ENCODE data around the gene EDNRB.
"Not testable (repeated sequence)": the region's sequence is repeated elsewhere in the genome, so short reads cannot be mapped to it uniquely, and the experiment has no call there.

Gene EDNRB

DNA sequence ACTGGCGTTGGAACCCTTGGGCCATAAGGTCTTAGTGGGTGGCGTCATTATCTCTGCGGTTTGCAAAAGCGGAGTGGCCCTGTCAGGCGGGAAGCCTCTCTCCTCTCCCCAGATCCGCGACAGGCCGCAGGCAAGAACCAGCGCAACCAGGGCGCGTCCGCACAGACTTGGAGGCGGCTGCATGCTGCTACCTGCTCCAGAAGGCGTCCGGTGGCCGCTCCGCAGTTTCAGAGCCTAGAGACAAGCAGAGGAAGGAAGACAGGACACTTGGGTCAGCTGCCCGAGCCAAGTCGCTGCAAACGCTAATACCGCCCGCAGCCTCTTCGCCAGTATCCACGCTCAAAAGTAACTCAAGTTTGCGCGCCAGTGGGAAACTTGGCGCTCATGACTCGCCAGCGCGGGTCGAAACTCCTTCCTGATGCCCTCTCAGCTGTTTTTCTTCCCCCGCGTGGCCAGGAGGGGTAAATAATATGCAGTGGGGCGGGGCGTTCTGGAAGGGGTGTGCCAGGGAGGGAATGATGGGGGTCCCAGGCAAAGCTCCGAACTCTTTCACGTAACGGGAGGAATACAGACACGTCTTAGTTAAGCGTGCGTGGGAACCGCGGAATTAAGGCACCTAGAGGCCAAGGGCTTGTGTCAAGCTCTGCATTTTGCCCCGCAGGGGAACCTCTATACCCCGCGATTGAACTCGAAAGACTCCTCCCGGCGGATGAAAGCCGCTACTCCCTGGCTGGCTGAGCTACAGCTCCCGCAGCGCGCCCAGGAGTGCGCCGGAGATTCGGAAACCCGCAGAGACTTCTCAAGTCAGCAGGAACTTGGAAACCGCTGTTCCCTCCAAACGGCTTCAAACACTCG is at the start of gene EDNRB:
Gene EDNRB (minus strand): TSS at position 441 of the 855 bp plus-strand sequence. CDS start 258 bp downstream, at position 183.
- peak; percentile 58 for DNase-seq

- no peak for DNase-seq
These were observed 48.0 kb upstream of the EDNRB start for GRCh38 chr13:77966671-77967070.

DNA sequence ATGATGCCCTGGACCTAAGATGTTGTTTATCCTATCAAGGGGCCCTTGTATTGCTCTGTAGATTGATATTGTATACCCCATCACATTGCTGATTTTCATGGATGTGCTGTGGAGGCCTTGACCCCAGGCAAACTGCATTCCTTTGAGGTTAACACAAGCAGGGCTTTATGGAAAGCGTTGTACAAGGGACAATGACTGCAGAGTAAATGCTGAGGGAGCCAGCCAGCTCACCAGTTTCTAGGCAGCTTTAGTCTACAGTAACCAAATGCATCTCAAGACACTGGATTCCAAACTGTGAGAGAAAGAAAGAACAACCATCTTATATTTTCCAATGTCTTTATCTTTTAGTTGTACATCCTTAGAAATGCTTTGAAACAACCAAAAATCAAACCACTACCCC is 34.1 kb upstream of the EDNRB start:
- no peak for DNase-seq

- DNase-seq = no peak
These were observed 33.6 kb upstream of the EDNRB start for GRCh38 chr13:77952276-77952675.

GRCh38 chr13:77946522-77946921 is 27.9 kb upstream of the EDNRB start:
- no peak for DNase-seq

- not testable (repeated sequence) for DNase-seq
These were observed 16.4 kb upstream of the EDNRB start for GRCh38 chr13:77935063-77935462.

- no peak for DNase-seq
These were observed 11.8 kb upstream of the EDNRB start for GRCh38 chr13:77930430-77930829.

- no peak for DNase-seq
These were observed 10.3 kb upstream of the EDNRB start for GRCh38 chr13:77928909-77929308.

- no peak for DNase-seq
These were observed 7.0 kb upstream of the EDNRB start for GRCh38 chr13:77925616-77926015.

DNA sequence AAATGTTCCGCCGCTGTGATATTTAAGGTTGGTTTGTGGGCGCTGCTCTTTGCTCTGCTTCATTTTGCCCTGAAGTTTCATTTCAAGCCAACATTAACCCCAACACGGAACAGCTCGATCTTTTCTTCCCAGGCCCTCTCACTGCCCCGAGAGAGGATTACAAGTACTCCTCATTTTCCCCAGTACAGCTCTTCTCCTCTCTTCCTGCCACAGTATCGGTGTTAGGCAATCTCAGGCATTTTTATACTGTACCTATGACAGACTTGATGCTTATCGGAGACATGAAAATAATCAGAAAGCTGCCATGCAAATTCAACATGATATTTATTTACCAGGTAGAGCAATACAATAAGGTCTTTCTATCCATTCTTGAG is 1.3 kb upstream of the EDNRB start:
- DNase-seq = no peak

DNA sequence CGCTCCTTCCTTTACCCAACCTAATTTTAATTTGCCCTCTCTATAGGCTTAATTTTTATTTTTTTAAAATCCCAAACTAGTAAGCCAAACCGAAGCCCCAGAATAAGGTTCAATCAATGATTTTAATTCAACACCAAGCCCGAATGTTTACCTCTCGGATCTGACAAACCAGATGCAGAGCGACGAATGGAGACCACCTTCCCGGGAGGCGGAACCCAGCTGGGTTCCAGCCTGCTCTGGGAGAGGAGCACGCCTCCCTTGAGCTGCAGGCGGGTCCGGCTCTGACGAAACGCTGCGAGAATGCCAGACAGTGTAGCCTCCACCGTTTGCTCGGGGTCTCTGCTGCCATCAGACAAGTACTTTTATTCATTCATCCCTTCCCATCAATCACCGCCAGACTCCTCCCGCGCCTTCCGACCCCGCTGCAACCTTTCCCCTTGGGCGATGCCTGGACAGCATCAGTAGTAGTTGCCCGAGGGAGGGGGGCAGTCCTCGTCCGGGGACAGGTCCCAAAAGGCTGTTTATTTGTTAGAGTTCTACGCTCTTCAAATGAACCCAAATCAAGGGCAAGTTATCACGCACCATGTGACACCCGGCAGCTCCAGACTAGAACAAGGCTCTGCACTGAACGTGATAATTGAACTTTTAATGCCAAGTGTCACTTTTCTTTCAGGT is 752 bp upstream of the EDNRB start:
- peak; percentile 63 for DNase-seq

DNA sequence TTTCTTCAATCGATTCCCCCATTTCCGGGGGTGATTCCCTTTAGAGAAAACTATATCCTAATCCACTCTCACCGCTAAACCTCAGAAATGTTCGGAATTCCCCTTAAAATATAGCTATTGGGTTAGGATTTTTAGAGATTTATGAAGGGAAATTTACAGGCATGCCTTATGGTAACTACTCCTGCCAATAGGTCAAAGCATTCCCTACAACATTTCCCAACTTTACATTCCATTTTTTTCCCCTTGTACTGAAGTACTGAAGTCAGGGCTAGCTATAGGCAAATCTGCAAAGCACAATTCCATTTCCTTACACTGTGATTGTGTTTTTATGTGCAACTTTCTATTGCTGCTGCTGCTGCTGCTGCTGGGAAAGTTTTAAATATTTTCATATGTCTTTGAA is 2.1 kb downstream of the EDNRB start:
- DNase-seq = no peak

DNA sequence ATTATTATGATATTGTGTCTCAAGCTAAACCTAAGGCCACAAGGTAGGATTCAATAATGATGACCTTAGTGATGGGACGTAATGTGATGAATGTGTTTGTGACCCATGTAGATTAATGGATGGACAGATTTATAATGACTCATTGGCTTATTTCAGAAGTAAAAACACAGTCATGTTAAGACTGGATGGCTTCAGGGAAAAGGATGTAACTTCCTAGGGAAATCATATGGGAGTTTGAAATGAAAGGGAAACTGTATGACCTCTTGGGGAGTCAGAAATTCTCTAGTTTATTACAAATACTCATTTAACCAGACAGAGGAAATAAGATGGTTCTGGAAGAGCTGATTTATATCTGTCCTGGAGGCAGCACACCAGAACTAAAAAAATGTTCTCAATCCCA is 2.9 kb downstream of the EDNRB start:
- DNase-seq = no peak

- no peak for DNase-seq
These were observed 5.6 kb downstream of the EDNRB start for GRCh38 chr13:77913003-77913402.

- DNase-seq = no peak
These were observed 6.9 kb downstream of the EDNRB start for GRCh38 chr13:77911751-77912150.

DNA sequence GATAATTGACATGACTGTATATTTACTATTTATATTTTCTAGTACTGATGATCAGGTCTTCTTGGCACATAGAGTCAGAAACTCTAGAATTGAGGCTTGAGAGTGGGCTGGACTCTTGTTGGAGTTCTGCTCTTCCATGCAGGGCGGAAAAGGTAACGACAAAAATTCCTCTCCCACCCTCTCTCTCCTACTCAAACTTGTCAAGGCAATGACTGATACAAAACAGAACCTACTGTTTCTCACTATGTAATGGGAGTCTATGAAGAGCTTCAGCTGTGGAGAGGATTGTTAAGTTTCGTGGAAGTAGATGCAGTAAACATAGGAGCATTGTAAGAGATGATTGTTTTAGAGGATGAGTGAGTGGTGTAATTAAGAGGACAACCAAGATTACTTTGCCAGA is 8.8 kb downstream of the EDNRB start:
- DNase-seq = no peak

- no peak for DNase-seq
These were observed 10.1 kb downstream of the EDNRB start for GRCh38 chr13:77908531-77908930.

GRCh38 chr13:77907666-77908341 is 10.8 kb downstream of the EDNRB start:
- no peak for DNase-seq

DNA sequence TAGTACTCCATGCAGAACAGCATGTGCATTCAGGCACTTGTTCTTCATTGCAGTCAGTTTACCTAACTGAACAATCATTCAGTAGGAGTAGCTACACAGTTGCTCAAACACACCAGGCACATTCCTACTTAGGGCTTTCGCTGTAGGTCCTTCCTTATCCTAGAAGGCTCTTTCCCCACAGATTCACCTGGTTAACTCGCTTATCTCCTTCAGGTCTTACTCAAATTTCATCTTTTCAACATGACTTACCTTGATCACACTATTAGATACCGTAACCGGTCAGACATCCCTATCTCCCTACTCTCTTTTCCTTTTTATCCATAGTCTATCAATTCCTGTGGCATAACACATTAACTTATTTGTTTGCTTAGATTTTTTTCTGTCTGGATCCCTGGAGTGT is 14.6 kb downstream of the EDNRB start:
- no peak for DNase-seq

DNA sequence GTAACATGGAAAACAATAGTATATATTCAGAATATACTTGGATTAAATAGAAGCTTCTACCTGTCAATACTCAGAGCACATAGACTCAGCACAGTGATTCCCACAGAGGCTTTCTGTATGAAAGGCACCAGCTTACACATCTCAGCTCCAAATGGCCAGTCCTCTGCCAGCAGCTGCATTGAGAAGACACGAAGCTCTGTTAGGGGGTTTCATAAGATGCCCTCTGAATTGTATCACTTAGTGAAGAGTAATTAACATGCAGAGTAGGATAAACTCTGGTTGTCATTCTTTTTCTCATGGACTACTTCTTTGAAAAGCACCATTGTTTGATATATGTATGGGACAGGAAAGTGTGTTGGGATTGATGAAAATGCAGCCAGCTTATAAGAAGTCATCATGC is 15.2 kb downstream of the EDNRB start:
- no peak for DNase-seq

- no peak for DNase-seq
These were observed 16.2 kb downstream of the EDNRB start for GRCh38 chr13:77902319-77902963.

GRCh38 chr13:77898097-77898496 is 20.5 kb downstream of the EDNRB start:
- no peak for DNase-seq

- DNase-seq = no peak
These were observed 21.7 kb downstream of the EDNRB start for GRCh38 chr13:77896977-77897376.
